D721Med (cell line): ENCODE measurements around the gene WDR27.
"Not testable (repeated sequence)": the region's sequence is repeated elsewhere in the genome, so short reads cannot be mapped to it uniquely, and the experiment has no call there.

Experiments
- DNase-seq: peaks from one replicate; pipeline ENCODE4 v3.0.0; 2011; ENCODE audit warnings: low spot score; ENCODE audit not compliant: insufficient read length
- FAIRE-seq: peaks from 2 replicates; lab custom pipeline; 2011; peaks lifted over from hg19 to GRCh38; lab: Jason Lieb, UNC
- TF ChIP-seq, protein P1 (sequence below): IDR thresholded peaks from 2 replicates; pipeline ENCODE4 v1.5.1; 2012; ENCODE audit warnings: mild to moderate bottlenecking, control low read depth; ENCODE audit not compliant: insufficient read depth; ENCODE audit errors: missing control alignments

Gene WDR27

GRCh38 chr6:169618526-169619490, 83.0 kb downstream of the WDR27 start:
- TF ChIP-seq, protein P1, sequence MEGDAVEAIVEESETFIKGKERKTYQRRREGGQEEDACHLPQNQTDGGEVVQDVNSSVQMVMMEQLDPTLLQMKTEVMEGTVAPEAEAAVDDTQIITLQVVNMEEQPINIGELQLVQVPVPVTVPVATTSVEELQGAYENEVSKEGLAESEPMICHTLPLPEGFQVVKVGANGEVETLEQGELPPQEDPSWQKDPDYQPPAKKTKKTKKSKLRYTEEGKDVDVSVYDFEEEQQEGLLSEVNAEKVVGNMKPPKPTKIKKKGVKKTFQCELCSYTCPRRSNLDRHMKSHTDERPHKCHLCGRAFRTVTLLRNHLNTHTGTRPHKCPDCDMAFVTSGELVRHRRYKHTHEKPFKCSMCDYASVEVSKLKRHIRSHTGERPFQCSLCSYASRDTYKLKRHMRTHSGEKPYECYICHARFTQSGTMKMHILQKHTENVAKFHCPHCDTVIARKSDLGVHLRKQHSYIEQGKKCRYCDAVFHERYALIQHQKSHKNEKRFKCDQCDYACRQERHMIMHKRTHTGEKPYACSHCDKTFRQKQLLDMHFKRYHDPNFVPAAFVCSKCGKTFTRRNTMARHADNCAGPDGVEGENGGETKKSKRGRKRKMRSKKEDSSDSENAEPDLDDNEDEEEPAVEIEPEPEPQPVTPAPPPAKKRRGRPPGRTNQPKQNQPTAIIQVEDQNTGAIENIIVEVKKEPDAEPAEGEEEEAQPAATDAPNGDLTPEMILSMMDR, result no peak
- no peak for DNase-seq
- no peak for FAIRE-seq

GRCh38 chr6:169617562-169617961, 84.3 kb downstream of the WDR27 start:
- DNase-seq (no peak), FAIRE-seq (no peak)
- TF ChIP-seq, protein P1, result no peak

DNA sequence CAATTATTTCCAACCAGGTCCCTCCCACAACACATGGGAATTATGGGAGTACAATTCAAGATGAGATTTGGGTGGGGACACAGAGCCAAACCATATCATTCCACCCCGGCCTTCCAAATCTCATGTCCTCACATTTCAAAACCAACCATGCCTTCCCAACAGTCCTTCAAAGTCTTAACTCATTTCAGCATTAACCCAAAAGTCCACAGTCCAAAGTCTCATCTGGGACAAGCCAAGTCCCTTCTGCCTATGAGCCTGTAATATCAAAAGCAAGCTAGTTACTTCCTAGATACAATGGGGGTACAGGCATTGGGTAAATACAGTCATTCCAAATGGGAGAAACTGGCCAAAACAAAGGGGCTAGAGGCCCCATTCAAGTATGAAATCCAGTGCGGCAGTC, 93.2 kb downstream of the WDR27 start:
- FAIRE-seq, DNase-seq: not testable (repeated sequence)

DNA sequence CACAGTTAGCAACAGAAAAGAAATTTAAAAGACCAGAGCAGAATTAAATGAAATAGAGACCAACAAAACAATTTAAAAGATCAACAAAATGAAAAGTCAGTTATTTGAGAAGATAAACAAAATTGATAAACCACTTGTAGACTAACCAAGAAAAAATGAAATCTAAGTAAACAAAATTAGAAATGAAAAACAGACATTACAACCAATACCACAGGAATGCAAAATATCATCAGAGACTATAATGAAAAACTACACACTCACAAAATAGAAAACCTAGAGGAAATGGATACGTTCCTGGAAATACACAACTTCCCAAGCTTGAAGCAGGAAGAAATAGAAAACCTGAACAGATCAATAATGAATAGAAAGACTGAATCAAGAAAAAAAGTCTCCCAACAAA, 97.8 kb downstream of the WDR27 start:
- no peak for FAIRE-seq
- no peak for DNase-seq
- TF ChIP-seq, protein P1, result no peak

DNA sequence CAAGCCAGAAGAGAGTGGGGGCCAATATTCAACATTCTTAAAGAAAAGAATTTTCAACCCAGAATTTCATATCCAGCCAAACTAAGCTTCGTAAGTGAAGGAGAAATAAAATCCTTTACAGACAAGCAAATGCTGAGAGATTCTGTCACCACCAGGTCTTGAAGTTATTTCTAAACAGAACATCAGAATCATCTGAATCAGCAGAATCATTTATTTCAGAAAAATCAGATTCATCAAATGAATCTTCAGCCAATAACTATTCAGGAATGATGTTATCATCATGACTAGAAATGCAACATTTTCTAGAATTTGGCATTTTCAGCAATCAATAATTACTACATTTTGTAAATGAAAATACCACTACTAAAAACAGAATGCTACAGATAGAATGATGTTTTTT, 100.7 kb downstream of the WDR27 start:
- DNase-seq, FAIRE-seq: not testable (repeated sequence)

DNA sequence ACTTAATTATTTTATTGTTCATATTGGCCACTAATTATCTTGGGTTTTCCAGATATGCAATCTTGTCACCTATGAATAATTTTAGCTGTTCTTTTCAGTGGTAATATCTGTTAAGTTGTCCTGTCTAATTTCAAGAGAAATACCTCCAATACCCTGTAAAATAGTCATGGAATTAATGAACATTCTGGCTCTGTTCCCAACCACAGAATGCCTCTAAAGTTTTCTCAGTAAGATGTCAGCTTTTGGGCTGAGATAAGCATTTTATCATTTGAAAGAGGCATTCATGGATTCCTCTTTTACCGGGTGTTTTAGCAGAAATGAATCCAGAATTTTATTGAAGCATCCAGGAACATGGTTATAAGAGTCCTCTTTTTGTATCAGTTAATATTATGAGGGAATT, 109.3 kb downstream of the WDR27 start:
- TF ChIP-seq, protein P1, result no peak
- FAIRE-seq, result no peak
- DNase-seq, result no peak

GRCh38 chr6:169591616-169592015, 110.2 kb downstream of the WDR27 start:
- TF ChIP-seq, protein P1, result no peak
- FAIRE-seq (no peak), DNase-seq (no peak)

DNA sequence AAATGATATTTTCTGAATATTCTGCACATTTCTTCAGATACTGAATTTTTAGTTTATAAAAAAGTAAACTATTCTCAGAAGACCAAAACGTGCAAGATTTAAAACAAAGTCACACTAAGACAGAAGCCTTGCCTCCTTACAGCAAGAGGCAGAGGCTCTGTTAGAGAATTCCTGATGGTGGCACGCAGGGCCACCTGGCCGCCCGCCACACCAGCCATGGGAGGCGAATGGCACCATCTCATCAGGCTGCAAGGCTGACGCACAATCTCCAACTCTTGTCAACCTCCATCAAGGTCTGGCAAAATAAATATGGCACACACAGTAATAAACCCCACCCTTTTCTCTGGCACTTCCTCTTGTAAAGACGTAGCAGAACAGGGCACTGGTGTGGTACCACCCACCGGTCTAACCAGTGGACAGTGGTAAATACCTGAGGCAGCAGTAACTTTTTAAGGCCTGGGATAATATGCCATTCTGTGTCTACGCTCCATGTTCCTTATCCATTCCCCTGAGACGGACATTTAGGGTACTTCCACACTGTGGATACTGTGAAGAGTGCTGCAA, 111.4 kb downstream of the WDR27 start:
- TF ChIP-seq, protein P1, result no peak
- no peak for FAIRE-seq
- DNase-seq, result no peak
